HG03139 (cell line): Measurements from ENCODE around the gene ADD2.
"Not testable (repeated sequence)": the region's sequence is repeated elsewhere in the genome, so short reads cannot be mapped to it uniquely, and the experiment has no call there.

Experiments
- ATAC-seq: cut with Tn5 transposase; IDR thresholded peaks from one replicate; pipeline ENCODE4 v1.9.1; 2021; ENCODE audit not compliant: unreplicated experiment

The ADD2 gene

DNA sequence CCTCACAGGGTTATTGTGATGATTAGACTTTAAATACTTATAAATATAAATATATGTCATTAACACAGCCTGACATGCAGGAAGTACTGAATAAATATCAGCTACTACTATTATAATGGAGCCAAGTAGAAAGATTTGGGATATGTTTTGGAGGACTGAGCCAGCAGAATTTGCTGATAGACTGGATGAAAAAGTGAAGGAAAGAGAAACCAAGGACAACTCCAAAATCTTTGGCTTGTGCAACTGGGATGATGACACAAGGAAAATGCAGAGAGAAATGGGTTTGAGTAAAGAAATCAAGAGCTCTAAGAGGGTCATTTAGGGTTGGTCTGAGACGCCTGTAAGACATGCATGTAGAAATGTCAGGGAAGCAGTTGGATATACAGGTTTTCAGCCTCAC, 15.6 kb downstream of the ADD2 start:
- ATAC-seq: no peak

- ATAC-seq: no peak
These were observed 16.1 kb downstream of the ADD2 start for GRCh38 chr2:70751881-70752280.

GRCh38 chr2:70750320-70750719, 17.7 kb downstream of the ADD2 start:
- no peak for ATAC-seq

DNA sequence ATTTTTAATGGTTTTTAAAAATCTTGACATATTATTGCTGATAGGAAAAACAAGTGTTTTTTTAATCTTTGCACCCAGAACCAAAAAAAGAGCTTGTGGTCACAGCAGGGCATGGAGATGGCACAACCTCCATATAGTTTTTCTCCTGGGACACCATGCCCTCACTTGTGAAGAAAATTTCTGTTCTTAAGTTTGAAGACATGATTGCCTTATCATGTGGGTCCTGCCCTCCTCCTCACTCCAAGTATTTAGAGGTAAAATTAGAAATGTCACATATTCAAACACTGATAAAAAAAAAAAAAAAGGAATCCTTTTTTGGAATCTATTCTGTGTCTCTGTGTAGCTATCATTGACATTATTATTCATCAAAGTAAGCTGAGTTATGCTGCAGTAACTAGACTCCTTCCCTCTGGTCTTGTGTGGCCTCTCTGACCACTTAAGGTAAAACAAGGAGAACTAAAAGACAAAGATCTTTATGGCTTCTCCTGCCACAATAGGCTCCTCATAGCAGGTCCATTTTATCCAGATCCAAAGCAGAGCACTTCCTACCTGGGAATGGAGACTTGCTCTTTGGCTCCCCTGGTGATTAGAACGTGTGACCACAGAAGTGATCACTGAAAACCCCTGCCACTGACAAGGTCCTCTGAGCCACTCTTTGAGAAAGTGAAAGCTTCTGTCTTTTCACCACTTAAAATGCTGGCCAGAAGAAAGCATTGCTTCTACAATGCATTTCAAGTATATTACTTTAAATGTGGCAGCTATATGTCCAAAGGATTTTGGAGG, 19.8 kb downstream of the ADD2 start:
- no peak for ATAC-seq

GRCh38 chr2:70747284-70747683, 20.7 kb downstream of the ADD2 start:
- ATAC-seq: no peak

DNA sequence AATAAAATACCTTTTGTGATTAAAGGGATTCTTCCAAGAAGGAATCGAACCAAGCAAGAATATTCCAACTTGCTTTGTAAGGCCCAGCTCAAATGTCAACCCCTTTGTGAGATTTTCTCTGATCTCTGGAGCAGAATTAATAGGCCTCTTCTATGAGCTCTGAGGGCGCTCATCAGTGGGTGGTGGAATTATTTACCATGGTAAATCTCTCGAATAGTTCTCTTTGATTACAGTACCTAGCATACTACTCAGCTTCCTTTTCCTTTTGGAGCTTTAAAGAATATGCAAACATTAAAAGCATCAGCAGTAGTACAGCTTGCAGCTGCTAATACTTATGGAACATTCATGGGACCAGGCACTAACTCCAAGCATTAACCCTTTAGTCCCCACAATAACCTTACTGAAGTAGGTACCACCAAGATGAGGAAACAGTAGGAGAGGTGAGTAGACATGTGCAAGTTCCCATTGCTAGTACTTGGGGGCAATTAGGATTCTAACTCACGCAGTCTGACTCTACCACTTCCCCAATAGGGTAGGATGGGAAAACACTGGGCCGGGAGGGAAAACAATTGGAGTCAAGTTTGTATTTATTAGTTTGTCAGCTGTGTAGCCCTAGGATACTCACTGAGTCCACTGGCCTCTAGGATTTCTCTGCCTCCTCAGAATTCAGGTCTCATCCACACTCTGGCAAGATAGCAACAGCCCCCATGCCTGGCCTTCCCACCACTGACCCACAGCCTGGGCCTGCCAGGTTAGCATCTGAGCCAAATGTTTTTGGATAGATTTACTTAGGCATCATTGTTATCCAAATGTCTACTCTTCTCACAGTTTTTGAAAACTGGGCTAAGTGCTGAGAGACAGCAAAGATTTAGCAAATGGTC, 21.7 kb downstream of the ADD2 start:
- ATAC-seq: no peak

DNA sequence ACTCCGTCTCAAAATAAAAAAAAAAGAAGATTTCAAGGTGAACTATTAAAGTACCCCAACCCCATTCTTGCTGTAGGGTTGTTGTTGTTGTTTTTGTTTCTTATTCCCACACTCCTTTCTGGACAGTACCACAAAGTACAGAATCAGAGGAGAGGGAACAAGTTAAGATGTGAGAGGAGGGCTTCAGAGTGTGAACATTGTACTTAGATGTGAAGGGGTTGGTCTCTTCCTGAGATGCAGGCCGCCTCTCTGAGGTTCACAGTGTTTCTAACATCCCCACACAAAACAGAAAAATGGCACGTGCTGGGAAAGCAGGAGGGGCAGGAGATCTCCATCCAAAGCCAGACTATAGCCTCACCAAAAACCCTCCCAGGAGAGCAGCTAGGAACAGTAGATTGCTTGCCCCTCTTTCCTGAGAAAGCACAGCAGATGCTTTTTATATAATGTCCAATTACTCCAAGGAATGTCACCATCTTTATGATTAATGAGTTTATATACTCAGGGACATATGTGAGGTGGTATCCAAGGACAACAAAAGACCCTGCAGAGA, 22.6 kb downstream of the ADD2 start:
- no peak for ATAC-seq

DNA sequence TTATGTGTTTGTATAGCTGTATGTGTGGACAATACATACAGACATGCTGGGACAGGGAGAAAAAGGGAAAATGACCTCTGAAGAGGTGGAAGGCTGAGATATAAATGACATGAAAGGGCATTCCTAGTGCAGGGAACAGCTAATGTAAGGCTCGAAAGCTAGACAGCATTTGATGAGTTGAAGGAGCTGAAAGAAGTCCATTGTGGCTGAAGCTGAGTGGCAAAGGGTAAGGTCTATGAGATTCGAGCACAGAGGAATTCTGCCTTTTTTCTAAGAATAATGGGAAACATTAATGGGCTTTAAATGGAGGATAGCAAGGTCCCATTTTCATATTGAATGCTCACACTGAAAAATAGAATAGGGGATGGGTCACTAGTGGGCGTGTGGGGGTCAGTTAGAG, 23.6 kb downstream of the ADD2 start:
- no peak for ATAC-seq

DNA sequence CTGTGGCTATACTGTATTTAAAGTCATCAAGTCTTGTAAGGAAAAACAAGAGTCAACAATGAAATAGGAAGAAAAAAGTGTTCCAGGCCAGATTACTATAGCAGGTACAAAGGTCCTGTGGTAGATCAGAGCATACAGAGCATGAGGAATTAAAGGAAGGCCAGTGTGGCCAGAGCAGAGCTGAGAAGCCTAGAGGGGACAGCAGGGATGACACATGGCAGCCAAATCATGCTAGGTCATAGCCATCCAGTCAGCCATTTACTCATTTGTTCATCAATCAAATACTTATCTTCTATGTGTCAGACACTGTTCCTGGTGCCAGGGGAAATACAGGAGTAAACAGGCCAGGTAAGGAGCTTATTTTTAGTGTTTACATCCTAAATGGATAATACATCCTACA, 24.3 kb downstream of the ADD2 start:
- no peak for ATAC-seq

GRCh38 chr2:70743068-70743467, 24.9 kb downstream of the ADD2 start:
- ATAC-seq: no peak

DNA sequence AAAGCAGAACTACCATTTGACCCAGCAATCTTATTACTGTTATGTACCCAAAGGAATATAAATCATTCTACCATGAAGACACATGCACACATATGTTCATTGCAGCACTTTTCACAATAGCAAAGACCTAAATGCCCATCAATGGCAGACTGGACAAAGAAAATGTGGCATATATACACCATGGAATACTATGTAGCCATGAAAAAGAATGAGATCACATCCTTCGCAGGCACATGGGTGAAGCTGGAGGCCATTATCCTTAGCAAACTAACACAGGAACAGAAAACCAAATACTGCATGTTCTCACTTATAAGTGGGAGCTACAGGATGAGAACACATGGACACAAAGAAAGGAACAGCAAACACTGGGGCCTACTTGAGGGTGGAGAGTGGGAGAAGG, 28.5 kb downstream of the ADD2 start:
- ATAC-seq: not testable (repeated sequence)

- ATAC-seq: no peak
These were observed 29.8 kb downstream of the ADD2 start for GRCh38 chr2:70738159-70738558.

- ATAC-seq: no peak
These were observed 32.9 kb downstream of the ADD2 start for GRCh38 chr2:70735071-70735470.

- ATAC-seq: no peak
These were observed 34.3 kb downstream of the ADD2 start for GRCh38 chr2:70733646-70734180.

GRCh38 chr2:70732766-70733645, 35.0 kb downstream of the ADD2 start:
- ATAC-seq: no peak

DNA sequence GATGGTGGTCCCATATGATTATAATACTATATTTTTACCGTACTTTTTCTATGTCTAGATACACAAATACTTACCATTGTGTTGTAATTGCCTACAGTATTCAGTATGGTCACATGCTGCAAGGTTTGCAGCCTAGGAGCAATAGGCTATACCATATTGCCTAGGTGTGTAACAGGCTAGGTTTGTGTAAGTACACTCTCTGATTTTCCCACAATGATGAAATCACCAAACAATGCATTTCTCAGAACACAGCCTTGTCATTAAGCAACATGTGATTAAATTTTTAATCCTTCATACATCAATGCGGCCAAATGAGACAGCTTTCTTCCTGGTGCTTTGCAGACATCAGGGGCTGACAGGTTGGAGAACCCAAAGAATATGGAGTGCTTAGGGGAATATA, 37.3 kb downstream of the ADD2 start:
- ATAC-seq: no peak

DNA sequence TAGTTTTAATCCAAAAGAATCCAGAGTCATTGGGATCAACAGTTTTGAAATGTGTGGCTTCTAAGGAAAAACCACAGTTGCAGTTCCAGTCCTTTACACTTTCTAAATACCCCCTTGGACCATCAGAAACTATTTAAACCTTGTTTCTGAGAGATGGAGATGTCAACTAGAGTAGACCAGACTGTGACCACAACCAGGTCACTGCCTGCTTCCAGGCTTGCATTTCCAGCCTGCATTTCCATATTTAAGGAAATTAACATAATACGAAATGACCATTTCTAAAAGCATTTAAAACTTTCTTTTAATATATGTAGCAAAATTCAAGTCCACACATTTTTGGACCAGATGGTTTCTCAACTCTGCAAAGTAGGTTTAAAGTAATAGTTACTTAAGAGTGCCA, 38.4 kb downstream of the ADD2 start:
- no peak for ATAC-seq

DNA sequence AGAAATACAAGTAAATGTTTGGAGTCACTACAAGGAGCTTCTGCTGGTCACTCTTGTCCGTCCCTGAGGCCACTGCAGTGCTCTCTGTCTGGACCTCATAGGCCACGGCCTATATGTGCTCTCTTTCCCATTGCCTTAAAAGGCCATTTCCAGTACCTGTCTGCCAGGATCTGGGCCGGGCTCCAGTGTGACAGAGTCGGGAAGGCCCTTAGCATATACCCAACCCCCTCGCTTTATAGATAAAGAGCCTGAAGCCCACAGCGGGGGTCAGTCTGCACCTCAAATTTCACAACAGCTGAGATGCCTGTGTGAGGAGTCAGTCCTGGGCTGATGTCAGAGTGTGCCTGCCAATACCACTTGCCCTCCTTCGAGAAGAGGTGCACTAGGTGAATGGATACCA, 39.9 kb downstream of the ADD2 start:
- no peak for ATAC-seq

DNA sequence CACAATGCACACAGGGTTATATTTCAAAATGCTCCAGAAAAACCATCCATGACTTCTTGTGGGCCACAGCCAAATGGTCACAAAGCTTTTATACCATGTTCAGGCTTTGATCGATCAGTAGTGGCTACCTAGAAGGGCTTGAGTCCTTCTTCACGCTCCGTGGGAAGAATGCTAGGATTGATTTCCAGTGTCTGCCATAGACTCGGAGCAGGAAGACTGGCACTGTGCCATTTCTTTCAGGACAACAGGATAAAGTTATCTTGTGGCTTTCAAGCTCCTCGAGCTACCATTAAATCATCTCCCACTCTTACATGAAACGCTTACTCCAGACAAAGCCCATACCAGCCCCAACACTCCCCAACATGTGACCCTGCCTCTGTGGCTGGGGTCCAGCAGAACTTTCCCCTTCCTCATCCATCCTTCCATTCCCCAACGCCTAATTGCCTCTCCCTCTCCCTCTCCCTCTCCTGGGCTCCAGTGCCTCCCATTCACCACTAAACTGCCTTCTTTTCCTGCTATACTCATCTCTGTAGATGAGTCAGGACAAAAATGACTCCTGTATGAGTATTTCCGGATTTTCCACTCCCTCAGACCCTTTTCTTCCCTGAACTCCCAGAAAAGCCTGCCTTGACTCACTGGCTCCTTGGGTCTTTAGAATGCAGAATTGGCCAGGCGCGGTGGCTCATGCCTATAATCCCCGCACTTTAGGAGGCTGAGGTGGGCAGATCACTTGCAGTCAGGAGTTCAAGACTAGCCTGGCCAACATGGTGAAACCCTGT, 40.9 kb downstream of the ADD2 start:
- ATAC-seq: no peak

DNA sequence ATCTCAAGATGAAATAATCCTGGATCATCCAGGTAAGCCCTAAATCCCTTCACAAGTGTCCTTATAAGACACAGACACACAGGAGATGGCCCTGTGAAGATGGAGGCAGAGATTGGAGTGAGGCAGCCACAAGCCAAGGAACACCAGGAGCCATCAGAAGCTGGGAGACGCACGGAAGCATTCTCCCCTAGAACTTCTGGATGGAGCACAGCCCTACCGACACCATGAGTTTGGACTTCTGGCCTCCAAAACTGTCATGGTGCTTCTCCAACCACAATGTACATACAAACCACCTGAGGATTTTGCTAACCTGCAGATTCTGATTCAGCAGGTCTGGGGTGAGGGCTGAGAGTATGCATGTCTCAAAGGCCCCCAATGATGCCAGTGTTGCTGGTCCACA, 42.5 kb downstream of the ADD2 start:
- no peak for ATAC-seq
